ENCODE measurements around the gene WNT9A.

- TF ChIP-seq POLR2A (IDR thresholded peaks at IDR 0.05) = no peak
- TF ChIP-seq CTCF (IDR thresholded peaks at IDR 0.05) = no peak
These were observed 5.3 kb upstream of the WNT9A start for GRCh38 chr1:227953022-227953412.

Measured in right lobe of liver (tissue), 4 donors.